ENCODE measurements around the gene RNPEPL1.

RNPEPL1 gene

GRCh38 chr2:240584486-240585031 is 16.3 kb downstream of the RNPEPL1 start:
- no peak for DNase-seq (ENCODE audit: low spot score)
- peaks cover 36% of the 10 kb centered on the region for H3K36me3 Mint-ChIP-seq (ENCODE audit: low read depth)
- peak overlapping the region; percentile 95 for H3K4me3 Mint-ChIP-seq
- H3K27ac Mint-ChIP-seq, result peak overlapping the region; percentile 39
- no peaks in the 10 kb centered on the region for H3K9me3 Mint-ChIP-seq
- H3K4me1 Mint-ChIP-seq (ENCODE audit: low read depth), result peaks cover 47% of the 10 kb centered on the region
- no peaks in the 10 kb centered on the region for H3K27me3 Mint-ChIP-seq (ENCODE audit: low read depth)

- Mint-ChIP-seq H3K4me3 (peak overlapping the region; percentile 95), H3K4me1 (ENCODE audit: low read depth) (peaks cover 42% of the 10 kb centered on the region), H3K27me3 (ENCODE audit: low read depth) (no peaks in the 10 kb centered on the region), H3K9me3 (no peaks in the 10 kb centered on the region), H3K27ac (peak overlapping the region; percentile 12), H3K36me3 (ENCODE audit: low read depth) (peaks cover 31% of the 10 kb centered on the region)
- no peak for DNase-seq (ENCODE audit: low spot score)
These were observed 16.8 kb downstream of the RNPEPL1 start for GRCh38 chr2:240585101-240585500.

GRCh38 chr2:240585681-240586197 is 17.5 kb downstream of the RNPEPL1 start:
- peak overlapping the region; percentile 87 for H3K27ac Mint-ChIP-seq
- H3K27me3 Mint-ChIP-seq (ENCODE audit: low read depth), result no peaks in the 10 kb centered on the region
- DNase-seq (ENCODE audit: low spot score), result no peak
- peak overlapping the region; percentile 95 for H3K4me3 Mint-ChIP-seq
- H3K36me3 Mint-ChIP-seq (ENCODE audit: low read depth), result peaks cover 26% of the 10 kb centered on the region
- H3K4me1 Mint-ChIP-seq (ENCODE audit: low read depth), result peaks cover 37% of the 10 kb centered on the region
- H3K9me3 Mint-ChIP-seq, result no peaks in the 10 kb centered on the region

- peak; percentile 99 for DNase-seq (ENCODE audit: low spot score)
- H3K27me3 Mint-ChIP-seq (ENCODE audit: low read depth), result no peaks in the 10 kb centered on the region
- peak within 1 kb of the TSS; percentile 95 for H3K4me3 Mint-ChIP-seq
- H3K9me3 Mint-ChIP-seq, result no peaks in the 10 kb centered on the region
- H3K4me1 Mint-ChIP-seq (ENCODE audit: low read depth), result peaks cover 37% of the 10 kb centered on the region
- H3K36me3 Mint-ChIP-seq (ENCODE audit: low read depth), result peaks cover 28% of the 10 kb centered on the region
- peak within 1 kb of the TSS; percentile 89 for H3K27ac Mint-ChIP-seq
These were observed 18.1 kb downstream of the RNPEPL1 start, which contains the start of gene CAPN10 for GRCh38 chr2:240586198-240586918. CAPN10 (plus strand) TSS chr2:240586734; CDS start chr2:240586912, 178 bp downstream.

GRCh38 chr2:240586919-240587800 is 18.9 kb downstream of the RNPEPL1 start:
- peaks cover 36% of the 10 kb centered on the region for H3K4me1 Mint-ChIP-seq (ENCODE audit: low read depth)
- H3K27ac Mint-ChIP-seq, result peak overlapping the region; percentile 89
- peaks cover 26% of the 10 kb centered on the region for H3K36me3 Mint-ChIP-seq (ENCODE audit: low read depth)
- no peaks in the 10 kb centered on the region for H3K9me3 Mint-ChIP-seq
- peak; percentile 51 for DNase-seq (ENCODE audit: low spot score)
- peak overlapping the region; percentile 90 for H3K4me3 Mint-ChIP-seq
- no peaks in the 10 kb centered on the region for H3K27me3 Mint-ChIP-seq (ENCODE audit: low read depth)

GRCh38 chr2:240588006-240588655 is 19.8 kb downstream of the RNPEPL1 start:
- H3K4me1 Mint-ChIP-seq (ENCODE audit: low read depth), result peaks cover 31% of the 10 kb centered on the region
- peak overlapping the region; percentile 90 for H3K4me3 Mint-ChIP-seq
- no peak for DNase-seq (ENCODE audit: low spot score)
- peak overlapping the region; percentile 77 for H3K27ac Mint-ChIP-seq
- H3K27me3 Mint-ChIP-seq (ENCODE audit: low read depth), result no peaks in the 10 kb centered on the region
- no peaks in the 10 kb centered on the region for H3K9me3 Mint-ChIP-seq
- H3K36me3 Mint-ChIP-seq (ENCODE audit: low read depth), result peaks cover 22% of the 10 kb centered on the region

GRCh38 chr2:240588669-240589068 is 20.4 kb downstream of the RNPEPL1 start:
- H3K27me3 Mint-ChIP-seq (ENCODE audit: low read depth), result no peaks in the 10 kb centered on the region
- no peak overlapping the region for H3K27ac Mint-ChIP-seq
- no peak for DNase-seq (ENCODE audit: low spot score)
- H3K4me1 Mint-ChIP-seq (ENCODE audit: low read depth), result peaks cover 28% of the 10 kb centered on the region
- no peaks in the 10 kb centered on the region for H3K9me3 Mint-ChIP-seq
- H3K4me3 Mint-ChIP-seq, result peak overlapping the region; percentile 90
- peaks cover 22% of the 10 kb centered on the region for H3K36me3 Mint-ChIP-seq (ENCODE audit: low read depth)

GRCh38 chr2:240589375-240589774 is 21.1 kb downstream of the RNPEPL1 start:
- Mint-ChIP-seq H3K4me1 (ENCODE audit: low read depth) (peaks cover 27% of the 10 kb centered on the region), H3K27me3 (ENCODE audit: low read depth) (no peaks in the 10 kb centered on the region), H3K36me3 (ENCODE audit: low read depth) (peaks cover 22% of the 10 kb centered on the region), H3K4me3 (no peak overlapping the region), H3K27ac (peak overlapping the region; percentile 41), H3K9me3 (no peaks in the 10 kb centered on the region)
- DNase-seq (ENCODE audit: low spot score), result no peak

GRCh38 chr2:240589850-240590525 is 21.7 kb downstream of the RNPEPL1 start:
- peaks cover 19% of the 10 kb centered on the region for H3K36me3 Mint-ChIP-seq (ENCODE audit: low read depth)
- no peak overlapping the region for H3K27ac Mint-ChIP-seq
- DNase-seq (ENCODE audit: low spot score), result no peak
- no peaks in the 10 kb centered on the region for H3K9me3 Mint-ChIP-seq
- peaks cover 20% of the 10 kb centered on the region for H3K4me1 Mint-ChIP-seq (ENCODE audit: low read depth)
- H3K27me3 Mint-ChIP-seq (ENCODE audit: low read depth), result no peaks in the 10 kb centered on the region
- no peak overlapping the region for H3K4me3 Mint-ChIP-seq

- Mint-ChIP-seq H3K27me3 (ENCODE audit: low read depth) (no peaks in the 10 kb centered on the region), H3K36me3 (ENCODE audit: low read depth) (peaks cover 19% of the 10 kb centered on the region), H3K27ac (no peak overlapping the region), H3K4me1 (ENCODE audit: low read depth) (peaks cover 21% of the 10 kb centered on the region), H3K4me3 (no peak overlapping the region), H3K9me3 (no peaks in the 10 kb centered on the region)
- DNase-seq (ENCODE audit: low spot score), result no peak
These were observed 22.4 kb downstream of the RNPEPL1 start for GRCh38 chr2:240590681-240591111.

- Mint-ChIP-seq H3K27ac (no peak overlapping the region), H3K4me1 (ENCODE audit: low read depth) (peaks cover 21% of the 10 kb centered on the region), H3K36me3 (ENCODE audit: low read depth) (peaks cover 19% of the 10 kb centered on the region), H3K9me3 (no peaks in the 10 kb centered on the region), H3K27me3 (ENCODE audit: low read depth) (no peaks in the 10 kb centered on the region), H3K4me3 (no peak overlapping the region)
- no peak for DNase-seq (ENCODE audit: low spot score)
These were observed 22.9 kb downstream of the RNPEPL1 start for GRCh38 chr2:240591226-240591625.

GRCh38 chr2:240591784-240592183 is 23.5 kb downstream of the RNPEPL1 start:
- no peak for DNase-seq (ENCODE audit: low spot score)
- H3K4me1 Mint-ChIP-seq (ENCODE audit: low read depth), result peaks cover 21% of the 10 kb centered on the region
- no peaks in the 10 kb centered on the region for H3K27me3 Mint-ChIP-seq (ENCODE audit: low read depth)
- peaks cover 19% of the 10 kb centered on the region for H3K36me3 Mint-ChIP-seq (ENCODE audit: low read depth)
- H3K4me3 Mint-ChIP-seq, result no peak overlapping the region
- no peak overlapping the region for H3K27ac Mint-ChIP-seq
- no peaks in the 10 kb centered on the region for H3K9me3 Mint-ChIP-seq
